NCI-H1092 (cell line): ENCODE results near the gene RETREG1.

Source experiments
- DNase-seq: peaks from one replicate; lab custom pipeline; 2025; lab: John Stamatoyannopoulos, UW

RETREG1 gene

GRCh38 chr5:16585041-16585667, 31.6 kb downstream of the RETREG1 start:
- DNase-seq, result no peak

- DNase-seq, result no peak
Measured at GRCh38 chr5:16582081-16582480, 34.7 kb downstream of the RETREG1 start.

- DNase-seq, result no peak
Measured at GRCh38 chr5:16580382-16580781, 36.4 kb downstream of the RETREG1 start.

GRCh38 chr5:16579142-16579847, 37.5 kb downstream of the RETREG1 start:
- DNase-seq, result peak; percentile 47

GRCh38 chr5:16578474-16578883, 38.3 kb downstream of the RETREG1 start:
- DNase-seq, result no peak

- no peak for DNase-seq
Measured at GRCh38 chr5:16577677-16578076, 39.1 kb downstream of the RETREG1 start.

GRCh38 chr5:16574789-16575721, 41.7 kb downstream of the RETREG1 start:
- DNase-seq, result no peak

- no peak for DNase-seq
Measured at GRCh38 chr5:16573401-16573800, 43.4 kb downstream of the RETREG1 start.

GRCh38 chr5:16572289-16573015, 44.3 kb downstream of the RETREG1 start:
- no peak for DNase-seq

- no peak for DNase-seq
Measured at GRCh38 chr5:16571016-16571415, 45.8 kb downstream of the RETREG1 start.

GRCh38 chr5:16570121-16570815, 46.5 kb downstream of the RETREG1 start:
- DNase-seq, result no peak

GRCh38 chr5:16568875-16569580, 47.8 kb downstream of the RETREG1 start:
- DNase-seq, result peak; percentile 71

- no peak for DNase-seq
Measured at GRCh38 chr5:16567365-16567764, 49.4 kb downstream of the RETREG1 start.

GRCh38 chr5:16565118-16565517, 51.7 kb downstream of the RETREG1 start:
- no peak for DNase-seq

GRCh38 chr5:16564248-16564867, 52.4 kb downstream of the RETREG1 start:
- no peak for DNase-seq

GRCh38 chr5:16563686-16564085, 53.1 kb downstream of the RETREG1 start:
- no peak for DNase-seq

GRCh38 chr5:16561660-16562059, 55.1 kb downstream of the RETREG1 start:
- DNase-seq, result no peak

- no peak for DNase-seq
Measured at GRCh38 chr5:16559702-16560101, 57.1 kb downstream of the RETREG1 start.

GRCh38 chr5:16558984-16559629, 57.7 kb downstream of the RETREG1 start:
- no peak for DNase-seq

GRCh38 chr5:16557477-16557876, 59.3 kb downstream of the RETREG1 start:
- DNase-seq, result no peak
